HG03378 (cell line): ENCODE results near the gene KAZALD1.

Source experiments
- ATAC-seq: cut with Tn5 transposase; IDR thresholded peaks from one replicate; pipeline ENCODE4 v1.9.1; 2021; ENCODE audit warnings: mild to moderate bottlenecking, moderate library complexity; ENCODE audit not compliant: unreplicated experiment

KAZALD1 gene

GRCh38 chr10:101066896-101067355 is 5.1 kb downstream of the KAZALD1 start:
- ATAC-seq: no peak

- peak; percentile 54 for ATAC-seq
Measured at GRCh38 chr10:101067356-101068083, 5.7 kb downstream of the KAZALD1 start.

DNA sequence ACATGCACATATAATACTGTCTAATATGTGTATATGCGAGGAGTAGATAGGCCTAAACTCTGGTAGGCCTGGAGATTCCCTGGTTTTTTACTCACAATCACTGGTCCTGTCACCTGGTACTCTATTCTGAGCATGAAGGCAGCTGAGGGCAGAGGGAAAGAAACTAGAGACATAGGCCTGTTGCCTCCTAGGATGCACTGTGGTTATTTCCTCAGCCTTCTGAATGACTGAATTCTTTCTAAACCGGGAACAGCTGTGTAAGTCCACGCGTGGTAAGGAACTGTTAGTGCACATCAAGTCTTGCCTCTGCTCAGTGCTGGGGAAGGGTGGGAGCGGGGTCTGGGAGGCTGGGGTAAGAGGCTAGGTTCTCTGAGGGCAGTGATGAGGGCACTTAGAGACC is 7.7 kb downstream of the KAZALD1 start:
- no peak for ATAC-seq

- ATAC-seq: no peak
Measured at GRCh38 chr10:101070098-101070497, 8.3 kb downstream of the KAZALD1 start.

DNA sequence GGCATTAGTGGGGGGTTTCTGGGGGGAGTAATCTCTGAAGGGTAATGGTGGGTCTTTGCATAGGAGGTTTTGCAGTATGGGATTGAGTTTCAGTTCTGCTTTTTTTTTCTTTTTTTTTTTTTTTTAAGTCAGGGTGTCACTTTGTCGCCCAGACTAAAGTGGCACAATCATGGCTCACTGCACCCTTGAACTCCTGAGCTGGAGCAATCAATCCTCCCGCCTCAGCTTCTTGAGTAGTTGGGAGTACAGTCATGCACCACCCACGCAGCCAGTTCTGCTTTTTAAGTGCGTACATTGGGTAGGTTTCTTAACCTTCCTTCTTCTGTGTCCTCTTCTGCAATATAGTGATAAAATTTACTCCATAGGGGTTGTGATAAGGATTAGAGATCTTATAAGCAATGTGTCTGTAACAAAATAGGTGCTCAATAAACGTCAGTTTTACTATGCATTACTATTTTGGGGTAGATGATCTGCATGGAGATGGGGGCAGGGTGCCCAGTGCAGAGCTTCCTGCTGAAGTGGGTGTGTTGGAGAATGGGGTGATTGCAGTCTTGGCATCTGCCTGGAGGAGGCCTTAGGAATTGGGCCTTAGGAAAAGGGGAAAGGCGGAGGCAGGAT is 9.6 kb downstream of the KAZALD1 start:
- no peak for ATAC-seq

- no peak for ATAC-seq
Measured at GRCh38 chr10:101071885-101072433, 10.2 kb downstream of the KAZALD1 start.

DNA sequence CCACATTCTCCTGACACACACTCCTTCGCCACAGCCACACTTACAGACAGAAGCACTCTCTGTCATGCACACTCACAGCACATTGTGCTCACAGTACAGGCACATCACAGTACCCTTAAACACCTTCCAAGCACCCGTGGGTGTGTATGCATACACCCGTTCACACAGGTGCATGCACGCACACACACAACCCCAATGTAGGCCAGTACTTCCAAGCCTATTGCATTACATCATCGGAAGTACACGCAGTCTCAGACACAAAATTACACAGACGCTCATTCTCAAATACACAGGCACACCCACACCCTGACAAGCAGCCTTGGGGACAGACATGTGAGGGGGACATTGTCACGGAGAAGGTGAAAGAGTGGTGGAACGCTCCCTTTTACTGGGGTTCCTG is 11.1 kb downstream of the KAZALD1 start:
- ATAC-seq: no peak

- ATAC-seq: no peak
Measured at GRCh38 chr10:101073631-101074030, 11.8 kb downstream of the KAZALD1 start.

GRCh38 chr10:101075775-101076174 is 14.0 kb downstream of the KAZALD1 start:
- no peak for ATAC-seq

DNA sequence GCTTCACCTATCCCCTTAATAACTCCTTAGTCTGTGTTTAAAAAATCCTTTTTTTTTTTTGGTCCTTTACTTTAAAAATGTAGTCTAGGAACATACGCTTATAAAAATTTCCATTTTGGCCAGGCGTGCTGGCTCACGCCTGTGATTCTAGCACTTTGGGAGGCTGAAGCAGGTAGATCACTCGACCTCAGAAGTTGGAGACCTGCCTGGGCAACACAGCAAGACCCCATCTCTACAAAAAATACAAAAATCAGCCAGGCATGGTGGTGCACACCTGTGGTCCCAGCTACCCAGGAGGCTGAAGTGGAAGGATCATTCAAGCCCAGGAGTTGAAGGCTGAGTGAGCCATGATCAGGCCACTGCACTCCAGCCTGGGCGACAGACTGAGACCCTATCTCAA is 14.8 kb downstream of the KAZALD1 start:
- no peak for ATAC-seq

- no peak for ATAC-seq
Measured at GRCh38 chr10:101079874-101080273, 18.1 kb downstream of the KAZALD1 start.

DNA sequence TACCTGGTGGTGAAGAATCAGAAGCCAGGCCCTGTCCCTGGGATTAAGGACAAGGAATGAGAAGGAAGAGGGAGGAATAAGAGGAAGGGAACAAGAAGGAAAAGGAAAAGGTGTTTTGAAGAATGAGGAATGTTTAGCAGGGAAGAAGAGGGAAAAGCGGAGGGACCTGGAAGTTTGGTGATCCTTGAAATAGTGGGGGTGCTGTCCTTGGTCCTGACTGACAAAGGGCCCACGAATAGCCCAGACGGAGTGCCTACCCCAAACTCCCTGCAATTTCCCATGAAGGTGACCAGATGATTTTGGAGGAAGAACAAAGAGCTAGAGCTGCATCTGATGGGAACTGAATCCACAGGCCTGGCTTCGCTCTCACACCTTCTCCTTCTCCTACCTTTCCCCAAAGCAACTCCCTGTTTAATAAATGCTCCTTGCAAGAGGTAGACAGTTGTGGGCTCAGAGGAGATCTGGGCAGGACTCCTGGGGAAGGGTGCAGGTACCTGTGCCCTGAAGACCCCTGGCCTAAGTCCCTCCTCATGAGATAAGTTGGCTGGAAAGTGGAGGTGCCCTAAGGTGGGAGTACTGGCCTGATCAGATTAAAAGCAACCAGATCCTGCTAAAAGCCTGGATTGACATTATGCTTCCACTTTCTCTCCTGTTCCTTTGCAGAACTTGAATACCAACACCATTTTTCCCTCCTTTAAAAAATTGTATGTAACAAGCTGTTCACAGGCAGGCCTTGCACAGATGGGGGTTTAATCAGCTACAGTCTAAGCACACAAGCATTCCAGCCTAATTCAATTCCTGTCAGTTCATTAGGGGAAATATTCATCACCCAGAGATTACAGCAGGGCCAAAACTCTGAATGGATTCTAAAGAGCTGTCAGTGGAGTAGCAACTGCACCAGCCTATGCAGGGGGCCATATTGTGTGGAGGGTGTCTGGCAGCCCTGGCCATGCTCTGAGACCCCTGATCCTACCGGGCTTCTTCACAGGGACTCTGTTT is 19.4 kb downstream of the KAZALD1 start:
- no peak for ATAC-seq

DNA sequence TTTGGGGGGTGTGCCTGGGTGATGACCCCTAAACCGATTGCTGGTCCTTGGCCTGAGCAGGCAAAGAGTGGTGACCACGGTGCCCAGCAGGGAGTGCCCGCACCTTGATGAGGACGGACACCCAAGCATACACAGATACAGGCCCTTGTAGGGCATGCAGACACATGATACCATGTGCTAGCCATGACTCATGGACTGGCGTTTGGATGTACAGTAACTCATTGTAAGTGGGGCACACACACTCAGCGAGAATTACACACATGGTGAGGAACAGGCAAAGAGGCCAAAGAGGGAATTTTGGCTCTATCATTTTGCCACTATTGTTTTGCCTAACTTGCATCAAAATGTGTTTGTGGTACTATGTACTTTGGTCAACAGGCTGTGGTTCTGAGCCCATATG is 24.1 kb downstream of the KAZALD1 start:
- no peak for ATAC-seq

- no peak for ATAC-seq
Measured at GRCh38 chr10:101087376-101087775, 25.6 kb downstream of the KAZALD1 start.

- ATAC-seq: no peak
Measured at GRCh38 chr10:101087965-101088364, 26.2 kb downstream of the KAZALD1 start.

DNA sequence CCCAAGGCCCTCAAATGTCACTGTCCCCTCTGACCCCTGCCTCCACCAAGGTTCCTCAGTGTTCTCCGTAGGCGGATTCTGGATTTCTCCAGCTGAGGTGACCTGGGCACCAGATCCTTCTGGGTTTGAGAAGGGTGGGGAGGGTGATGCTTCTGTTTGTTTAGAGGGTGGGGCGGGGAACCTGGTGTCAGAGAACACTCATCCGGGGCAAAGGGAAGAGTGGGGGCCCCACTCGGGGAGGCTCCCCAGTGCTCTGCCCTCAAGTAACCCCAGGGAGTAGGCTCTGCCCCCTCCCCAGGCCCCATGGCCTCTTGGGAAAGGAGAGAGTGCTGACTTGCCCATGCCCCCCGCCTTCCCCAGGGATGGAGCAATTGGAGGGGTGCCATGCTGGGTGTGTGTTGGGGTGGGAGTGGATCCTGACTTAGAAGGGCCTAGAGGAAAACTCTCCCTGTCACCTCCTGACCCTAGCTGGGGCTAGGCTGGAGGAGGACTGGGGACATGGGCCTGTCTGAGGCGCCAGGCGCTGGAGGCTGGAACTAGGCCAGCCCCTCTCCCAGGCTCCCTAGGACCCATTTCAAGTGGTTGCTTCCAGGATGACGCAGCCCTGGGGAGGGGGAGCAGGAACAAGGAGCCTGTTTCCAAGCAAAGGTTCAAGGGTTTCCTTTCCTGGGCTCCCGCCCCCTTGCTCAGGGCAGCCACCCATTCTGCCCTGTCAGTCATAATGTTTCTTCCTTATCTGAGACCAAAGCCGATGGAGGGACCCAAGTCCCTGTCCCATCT is 27.9 kb downstream of the KAZALD1 start:
- no peak for ATAC-seq

GRCh38 chr10:101090597-101090996 is 28.8 kb downstream of the KAZALD1 start:
- no peak for ATAC-seq

DNA sequence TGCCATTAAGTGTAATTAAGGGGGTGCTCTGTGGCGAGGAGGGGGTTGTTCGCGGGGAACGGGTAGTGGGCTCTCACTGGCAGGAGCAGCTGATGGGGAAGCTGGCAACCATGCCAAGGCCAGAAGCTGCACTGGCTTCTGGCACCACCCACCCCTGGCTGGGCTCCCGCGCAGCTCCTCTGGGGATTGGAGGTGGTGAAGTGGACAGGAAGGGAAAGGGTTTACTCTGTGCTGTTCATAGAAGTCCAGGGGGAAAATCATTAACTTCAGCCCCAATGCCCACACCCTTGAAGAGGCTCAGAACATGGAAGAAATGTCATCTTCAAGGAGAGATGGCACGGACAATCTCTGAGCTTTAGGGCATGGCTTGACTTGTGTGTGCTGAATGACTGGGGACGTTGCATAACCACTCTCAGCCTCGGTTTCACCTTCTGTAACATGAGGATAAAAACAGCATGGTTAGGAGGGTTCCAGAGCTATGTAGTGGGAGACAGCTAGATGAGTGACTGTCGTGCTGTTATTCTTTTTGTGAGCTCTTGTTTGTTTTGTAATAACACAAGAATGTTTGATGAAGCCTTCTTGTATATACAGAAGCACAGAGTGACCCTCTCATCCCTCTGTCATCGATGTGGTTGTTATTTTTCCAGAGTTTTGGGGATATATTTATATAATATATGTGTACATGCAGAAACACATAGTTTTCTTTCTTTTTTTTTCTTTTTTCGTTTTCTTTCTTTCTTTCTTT is 29.9 kb downstream of the KAZALD1 start:
- ATAC-seq: no peak

- no peak for ATAC-seq
Measured at GRCh38 chr10:101092881-101093354, 31.1 kb downstream of the KAZALD1 start.
